PC-9 (cell line): ENCODE data around the gene ILF2.

Experiments
- CTCF ChIP-seq: fragments of 200-600 bp; sonication (generic); conservative IDR thresholded peaks from 2 replicates; pipeline ENCODE4 v1.6.1; 2017; ENCODE audit warnings: mixed run types, antibody characterized with exemption, mild to moderate bottlenecking, moderate library complexity
- EZH2 ChIP-seq: fragments of 200-600 bp; sonication (generic); IDR thresholded peaks from 2 replicates; pipeline ENCODE4 v1.8.0; 2017; ENCODE audit warnings: antibody characterized with exemption, low read depth

- no peak for TF ChIP-seq CTCF
- no peak for TF ChIP-seq EZH2
Measured at GRCh38 chr1:153629343-153629665, 41.5 kb downstream of the ILF2 start.
